HG03280 (cell line): ENCODE measurements around the gene KAT8.
A peak's percentile ranks its signal among the peaks of the same experiment; 100 is the strongest.

ENCODE experiments used
- ATAC-seq: cut with Tn5 transposase; IDR thresholded peaks from one replicate; pipeline ENCODE4 v1.9.1; 2021; ENCODE audit warnings: mild to moderate bottlenecking, moderate library complexity; ENCODE audit not compliant: unreplicated experiment

The KAT8 gene

DNA sequence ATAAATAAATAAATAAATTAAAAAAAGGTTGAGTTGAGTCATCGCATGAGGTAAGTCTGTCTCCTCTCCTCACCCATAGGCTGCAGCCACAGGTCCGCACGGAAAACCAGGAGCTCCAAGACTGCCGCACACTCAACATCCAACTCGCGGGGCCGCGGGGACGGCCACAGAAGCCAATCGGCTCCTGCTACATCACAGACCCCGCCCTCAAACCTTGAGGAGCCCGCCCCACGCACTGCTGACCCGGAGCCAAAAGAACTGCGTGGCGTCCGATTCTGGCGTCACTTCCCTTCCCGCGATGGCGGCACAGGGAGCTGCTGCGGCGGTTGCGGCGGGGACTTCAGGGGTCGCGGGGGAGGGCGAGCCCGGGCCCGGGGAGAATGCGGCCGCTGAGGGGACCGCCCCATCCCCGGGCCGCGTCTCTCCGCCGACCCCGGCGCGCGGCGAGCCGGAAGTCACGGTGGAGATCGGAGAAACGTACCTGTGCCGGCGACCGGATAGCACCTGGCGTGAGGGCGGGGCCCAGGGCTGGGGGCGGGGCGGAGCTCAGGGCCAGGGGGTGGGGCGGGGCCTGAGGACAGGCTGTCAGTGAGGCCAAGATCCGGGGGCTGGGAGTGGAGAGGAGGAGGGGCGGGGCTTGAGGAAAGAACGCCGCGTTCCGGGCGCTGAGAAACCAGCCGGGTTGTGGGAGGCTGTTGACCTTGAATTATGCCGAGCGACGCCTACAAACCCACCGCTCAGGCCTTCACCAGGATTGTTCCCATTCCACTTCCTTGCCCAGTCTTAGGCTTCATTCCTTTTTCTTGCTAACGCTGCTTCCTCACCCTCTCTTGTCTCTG is at the start of gene KAT8:
Gene KAT8 (plus strand): TSS at position 281 of the 839 bp plus-strand sequence. CDS start 18 bp downstream, at position 299.
- ATAC-seq: peak; percentile 93

DNA sequence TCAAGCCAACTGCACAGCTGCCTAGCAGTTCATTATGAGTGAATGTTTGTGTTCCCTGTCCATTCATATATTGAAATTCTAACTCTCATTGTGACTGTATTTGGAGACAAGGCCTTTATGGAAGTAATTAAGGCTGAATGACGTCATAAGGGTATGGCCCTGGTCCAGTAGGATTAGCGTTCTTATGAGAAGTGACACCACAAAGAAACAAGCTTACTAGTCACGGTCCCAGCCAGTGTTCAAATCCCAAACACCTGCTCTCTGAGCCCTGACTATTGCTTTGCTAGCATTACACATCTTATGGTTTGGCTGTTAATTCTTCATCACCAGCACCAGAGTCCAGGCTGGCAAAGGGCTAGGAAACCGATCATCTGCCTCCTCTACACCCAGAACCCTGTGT is 45.6 kb upstream of the KAT8 start:
- no peak for ATAC-seq

DNA sequence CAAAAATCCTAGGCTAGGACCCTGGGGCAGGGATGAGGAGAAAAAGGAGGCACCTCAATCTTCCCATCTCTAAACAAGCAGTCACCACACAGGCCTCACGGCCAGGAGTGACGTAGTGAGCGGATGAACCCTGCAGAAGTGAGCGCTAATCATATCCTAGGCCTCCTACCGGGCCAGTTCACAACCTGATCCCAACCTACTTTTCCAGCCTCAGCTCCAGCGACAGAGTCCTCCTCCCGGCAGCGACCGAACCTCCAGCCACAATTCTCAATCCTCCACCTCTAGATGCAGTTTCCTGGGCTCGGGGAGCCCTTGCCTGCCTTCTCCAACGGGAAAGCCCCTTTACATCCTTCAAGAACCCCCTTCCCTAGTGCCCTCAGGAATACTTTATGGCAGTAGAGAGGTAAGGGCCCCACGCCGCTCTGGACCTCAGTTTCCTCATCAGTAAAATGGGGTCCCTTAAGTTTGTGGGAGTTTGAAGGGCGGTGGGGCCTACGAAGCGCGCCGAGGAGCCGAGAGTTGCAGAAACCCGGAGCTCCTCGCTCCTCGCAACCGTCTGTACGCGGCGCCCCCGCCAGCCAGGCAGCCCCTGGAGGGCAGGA is 44.8 kb upstream of the KAT8 start:
- no peak for ATAC-seq

DNA sequence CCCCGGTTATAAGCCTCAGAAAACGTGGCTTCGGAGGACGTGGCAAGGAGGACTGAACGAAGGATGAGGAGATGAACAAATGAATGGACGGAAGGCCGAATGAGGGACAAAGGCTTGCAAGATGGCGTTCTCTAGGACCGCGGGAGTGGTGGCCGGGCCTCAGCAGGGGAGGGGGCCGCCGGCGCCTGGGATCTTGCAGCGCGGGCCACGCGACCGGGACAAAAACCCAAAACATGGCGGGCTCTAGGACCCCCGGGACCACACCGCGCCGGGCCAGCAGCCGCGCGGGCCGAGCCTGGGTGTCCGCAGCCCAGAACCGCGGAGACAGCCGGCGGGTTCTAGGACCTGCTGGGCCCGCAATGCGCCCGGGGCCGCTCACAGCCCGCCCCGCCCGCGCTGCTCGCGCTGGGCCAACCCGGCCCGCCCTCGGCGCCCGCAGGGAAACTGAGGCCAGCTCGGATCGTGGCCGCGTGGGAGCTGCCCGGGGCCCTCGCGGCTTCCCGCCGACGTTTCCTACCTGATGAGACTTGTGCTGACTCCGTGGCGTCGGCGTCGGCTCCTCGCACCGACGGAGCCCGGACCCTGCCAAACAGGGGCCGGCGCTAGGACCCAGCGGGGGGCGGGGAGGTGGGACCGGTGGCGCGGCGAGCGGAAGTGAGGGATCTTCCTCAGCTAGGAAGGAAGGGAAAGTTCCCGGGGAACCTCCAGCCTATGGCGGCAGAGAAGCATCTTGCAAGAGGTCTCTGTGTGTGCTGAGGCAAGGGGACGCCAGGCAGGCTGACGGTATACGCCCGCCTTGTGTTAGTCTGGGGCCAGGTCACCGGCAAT is 44.1 kb upstream of the KAT8 start:
- peak; percentile 58 for ATAC-seq

DNA sequence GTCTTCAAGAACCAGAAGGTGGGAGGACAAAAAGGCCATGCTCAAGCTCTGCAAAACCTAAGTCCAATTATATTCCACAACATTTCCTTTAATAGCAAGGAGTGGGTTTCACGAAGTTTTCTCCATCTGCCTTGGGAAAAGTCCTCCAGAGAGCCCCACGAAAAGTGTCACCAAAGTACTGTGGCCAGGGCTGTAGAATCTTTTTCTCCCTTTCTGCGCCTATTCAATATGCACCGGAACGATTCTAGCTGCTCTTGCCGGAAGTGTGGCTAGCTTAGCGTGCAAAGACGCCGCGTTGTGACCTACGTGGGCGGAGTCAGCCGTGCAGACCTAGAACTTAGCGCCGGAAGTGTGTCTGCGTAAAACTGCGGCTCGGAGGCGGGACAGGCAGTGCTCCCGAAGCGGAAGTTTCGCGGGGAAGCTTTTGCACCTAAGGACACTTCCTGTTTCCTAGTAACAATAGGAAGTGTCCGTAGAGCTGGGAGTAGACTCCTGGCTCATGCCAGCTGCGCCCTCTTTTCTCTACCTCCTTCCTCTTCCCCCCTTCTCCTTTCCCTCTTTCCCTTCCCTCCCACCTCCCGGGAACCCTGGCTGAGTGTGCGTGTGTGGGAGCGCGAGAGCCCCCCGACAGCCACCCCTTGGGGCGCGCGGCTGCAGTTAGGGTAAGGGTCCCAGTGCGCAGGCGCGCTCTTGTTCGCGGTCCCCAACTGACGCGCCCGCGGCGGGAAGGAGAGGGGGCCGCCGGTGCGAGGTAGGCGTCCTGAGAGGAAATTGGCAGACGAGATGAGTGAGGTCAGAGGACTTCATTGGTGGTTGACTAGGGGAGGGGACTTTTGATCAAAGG is 43.3 kb upstream of the KAT8 start, which contains the start of the genes ZNF646 and ZNF668:
Gene ZNF646 (plus strand): TSS at position 453 of the 844 bp plus-strand sequence. CDS start 1,903 bp downstream, outside the sequence.
Gene ZNF668 (minus strand): TSS at position 271 of the 844 bp plus-strand sequence. CDS start 9,781 bp downstream, outside the sequence.
- ATAC-seq: peak; percentile 64

DNA sequence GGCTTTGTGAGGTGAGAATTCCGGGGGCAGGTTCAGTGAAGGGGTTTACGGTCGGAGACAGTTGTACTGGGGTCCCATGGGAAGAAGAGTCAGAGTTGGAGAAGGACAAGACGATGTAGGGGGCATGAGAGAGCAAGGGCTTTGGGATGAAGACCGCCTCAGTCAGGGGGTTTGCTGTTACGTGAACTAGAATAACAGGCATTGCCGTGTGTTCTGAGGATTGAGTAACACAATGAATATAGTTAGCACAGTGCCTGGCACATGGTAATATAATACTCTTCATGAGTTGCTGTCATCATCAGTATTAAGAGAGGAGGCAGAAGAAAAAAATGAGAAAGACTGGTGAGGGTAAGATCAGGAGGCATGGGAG is 42.7 kb upstream of the KAT8 start:
- no peak for ATAC-seq

DNA sequence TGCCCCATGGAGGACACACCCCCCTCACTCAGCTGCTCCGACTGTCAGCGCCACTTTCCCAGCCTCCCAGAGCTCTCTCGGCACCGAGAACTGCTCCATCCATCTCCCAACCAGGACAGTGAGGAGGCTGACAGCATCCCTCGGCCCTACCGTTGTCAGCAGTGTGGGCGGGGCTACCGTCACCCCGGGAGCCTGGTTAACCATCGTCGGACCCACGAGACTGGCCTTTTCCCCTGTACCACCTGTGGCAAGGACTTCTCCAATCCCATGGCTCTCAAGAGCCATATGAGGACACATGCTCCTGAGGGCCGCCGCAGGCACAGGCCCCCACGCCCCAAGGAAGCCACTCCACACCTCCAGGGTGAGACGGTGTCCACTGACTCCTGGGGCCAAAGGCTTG is 41.1 kb upstream of the KAT8 start:
- ATAC-seq: no peak

DNA sequence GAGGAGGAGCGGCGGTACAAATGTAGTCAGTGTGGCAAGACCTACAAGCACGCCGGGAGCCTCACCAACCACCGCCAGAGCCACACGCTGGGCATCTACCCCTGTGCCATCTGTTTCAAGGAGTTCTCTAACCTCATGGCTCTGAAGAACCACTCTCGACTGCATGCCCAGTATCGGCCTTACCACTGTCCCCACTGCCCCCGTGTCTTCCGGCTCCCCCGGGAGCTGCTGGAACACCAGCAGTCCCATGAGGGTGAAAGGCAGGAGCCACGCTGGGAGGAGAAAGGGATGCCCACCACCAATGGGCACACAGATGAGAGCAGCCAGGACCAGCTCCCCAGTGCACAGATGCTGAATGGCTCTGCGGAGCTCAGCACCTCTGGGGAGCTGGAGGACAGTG is 40.4 kb upstream of the KAT8 start:
- no peak for ATAC-seq

DNA sequence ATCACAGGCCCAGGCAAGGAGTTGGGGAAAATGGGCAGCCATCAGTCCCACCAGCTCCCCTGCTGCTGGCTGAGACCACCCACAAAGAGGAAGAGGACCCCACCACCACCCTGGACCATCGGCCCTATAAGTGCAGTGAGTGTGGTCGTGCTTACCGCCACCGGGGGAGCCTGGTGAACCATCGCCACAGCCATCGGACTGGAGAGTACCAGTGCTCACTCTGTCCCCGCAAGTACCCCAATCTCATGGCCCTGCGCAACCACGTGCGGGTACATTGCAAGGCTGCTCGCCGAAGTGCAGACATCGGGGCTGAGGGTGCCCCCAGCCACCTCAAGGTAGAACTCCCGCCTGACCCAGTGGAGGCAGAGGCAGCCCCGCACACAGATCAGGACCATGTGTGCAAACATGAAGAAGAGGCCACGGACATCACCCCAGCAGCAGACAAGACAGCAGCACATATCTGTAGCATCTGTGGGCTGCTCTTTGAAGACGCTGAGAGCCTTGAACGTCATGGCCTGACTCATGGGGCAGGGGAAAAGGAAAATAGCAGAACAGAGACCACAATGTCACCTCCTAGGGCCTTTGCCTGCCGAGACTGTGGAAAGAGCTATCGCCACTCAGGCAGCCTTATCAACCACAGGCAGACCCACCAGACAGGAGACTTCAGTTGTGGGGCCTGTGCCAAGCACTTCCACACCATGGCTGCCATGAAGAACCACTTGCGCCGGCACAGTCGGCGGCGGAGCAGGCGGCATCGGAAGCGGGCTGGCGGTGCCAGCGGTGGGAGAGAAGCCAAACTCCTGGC is 39.7 kb upstream of the KAT8 start:
- no peak for ATAC-seq

DNA sequence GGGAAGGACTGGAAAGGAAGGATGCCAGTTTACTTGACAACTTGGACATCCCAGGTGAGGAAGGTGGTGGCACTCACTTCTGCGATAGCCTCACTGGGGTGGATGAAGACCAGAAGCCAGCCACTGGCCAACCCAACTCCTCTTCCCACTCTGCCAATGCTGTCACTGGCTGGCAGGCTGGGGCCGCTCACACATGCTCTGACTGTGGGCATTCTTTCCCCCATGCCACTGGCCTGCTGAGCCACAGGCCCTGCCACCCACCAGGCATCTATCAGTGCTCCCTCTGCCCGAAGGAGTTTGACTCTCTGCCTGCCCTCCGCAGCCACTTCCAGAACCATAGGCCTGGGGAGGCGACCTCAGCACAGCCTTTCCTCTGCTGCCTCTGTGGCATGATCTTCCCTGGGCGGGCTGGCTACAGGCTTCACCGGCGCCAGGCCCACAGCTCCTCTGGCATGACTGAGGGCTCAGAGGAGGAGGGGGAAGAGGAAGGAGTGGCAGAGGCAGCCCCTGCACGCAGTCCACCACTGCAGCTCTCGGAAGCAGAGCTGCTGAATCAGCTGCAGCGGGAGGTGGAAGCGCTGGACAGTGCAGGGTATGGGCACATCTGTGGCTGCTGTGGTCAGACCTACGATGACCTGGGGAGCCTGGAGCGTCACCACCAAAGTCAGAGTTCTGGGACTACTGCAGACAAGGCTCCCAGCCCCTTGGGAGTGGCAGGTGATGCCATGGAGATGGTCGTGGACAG is 38.7 kb upstream of the KAT8 start:
- no peak for ATAC-seq

DNA sequence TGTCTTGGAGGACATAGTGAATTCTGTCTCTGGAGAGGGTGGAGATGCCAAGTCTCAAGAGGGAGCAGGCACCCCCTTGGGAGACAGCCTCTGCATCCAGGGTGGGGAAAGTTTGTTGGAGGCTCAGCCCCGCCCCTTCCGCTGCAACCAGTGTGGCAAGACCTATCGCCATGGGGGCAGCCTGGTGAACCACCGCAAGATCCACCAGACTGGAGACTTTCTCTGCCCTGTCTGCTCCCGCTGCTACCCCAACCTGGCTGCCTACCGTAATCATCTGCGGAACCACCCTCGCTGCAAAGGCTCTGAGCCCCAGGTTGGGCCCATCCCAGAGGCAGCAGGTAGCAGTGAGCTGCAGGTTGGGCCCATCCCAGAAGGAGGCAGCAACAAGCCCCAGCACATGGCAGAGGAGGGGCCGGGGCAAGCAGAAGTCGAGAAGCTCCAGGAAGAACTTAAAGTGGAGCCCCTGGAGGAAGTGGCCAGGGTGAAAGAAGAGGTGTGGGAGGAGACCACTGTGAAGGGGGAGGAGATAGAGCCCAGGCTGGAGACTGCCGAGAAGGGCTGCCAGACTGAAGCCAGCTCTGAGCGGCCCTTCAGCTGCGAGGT is 38.0 kb upstream of the KAT8 start:
- no peak for ATAC-seq

DNA sequence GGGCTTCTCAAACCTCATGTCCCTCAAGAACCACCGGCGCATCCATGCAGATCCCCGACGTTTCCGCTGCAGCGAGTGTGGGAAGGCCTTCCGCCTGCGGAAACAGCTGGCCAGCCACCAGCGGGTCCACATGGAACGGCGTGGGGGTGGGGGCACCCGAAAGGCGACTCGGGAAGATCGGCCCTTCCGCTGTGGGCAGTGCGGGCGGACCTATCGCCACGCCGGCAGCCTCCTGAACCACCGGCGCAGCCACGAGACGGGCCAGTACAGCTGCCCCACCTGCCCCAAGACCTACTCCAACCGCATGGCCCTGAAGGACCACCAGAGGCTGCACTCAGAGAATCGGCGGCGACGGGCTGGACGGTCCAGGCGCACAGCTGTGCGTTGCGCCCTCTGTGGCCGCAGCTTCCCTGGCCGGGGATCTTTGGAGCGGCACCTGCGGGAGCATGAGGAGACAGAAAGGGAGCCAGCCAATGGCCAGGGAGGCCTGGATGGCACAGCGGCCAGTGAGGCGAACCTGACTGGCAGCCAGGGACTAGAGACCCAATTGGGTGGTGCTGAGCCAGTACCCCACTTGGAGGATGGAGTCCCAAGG is 37.3 kb upstream of the KAT8 start:
- no peak for ATAC-seq

DNA sequence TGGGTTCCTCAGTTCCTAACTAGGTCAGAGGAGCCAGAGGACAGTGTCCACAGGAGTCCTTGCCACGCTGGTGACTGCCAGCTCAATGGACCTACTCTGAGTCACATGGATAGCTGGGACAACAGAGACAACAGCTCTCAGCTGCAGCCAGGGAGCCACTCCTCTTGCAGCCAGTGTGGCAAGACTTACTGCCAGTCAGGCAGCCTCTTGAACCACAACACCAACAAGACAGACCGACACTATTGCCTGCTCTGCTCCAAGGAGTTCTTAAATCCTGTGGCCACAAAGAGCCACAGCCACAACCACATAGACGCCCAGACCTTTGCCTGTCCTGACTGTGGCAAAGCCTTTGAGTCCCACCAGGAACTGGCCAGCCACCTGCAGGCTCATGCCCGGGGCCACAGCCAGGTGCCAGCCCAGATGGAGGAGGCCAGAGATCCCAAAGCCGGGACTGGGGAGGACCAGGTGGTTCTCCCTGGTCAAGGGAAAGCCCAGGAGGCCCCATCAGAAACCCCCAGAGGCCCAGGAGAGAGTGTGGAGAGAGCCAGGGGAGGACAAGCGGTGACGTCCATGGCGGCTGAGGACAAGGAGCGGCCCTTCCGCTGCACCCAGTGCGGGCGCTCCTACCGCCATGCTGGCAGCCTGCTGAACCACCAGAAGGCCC is 36.6 kb upstream of the KAT8 start:
- ATAC-seq: no peak

DNA sequence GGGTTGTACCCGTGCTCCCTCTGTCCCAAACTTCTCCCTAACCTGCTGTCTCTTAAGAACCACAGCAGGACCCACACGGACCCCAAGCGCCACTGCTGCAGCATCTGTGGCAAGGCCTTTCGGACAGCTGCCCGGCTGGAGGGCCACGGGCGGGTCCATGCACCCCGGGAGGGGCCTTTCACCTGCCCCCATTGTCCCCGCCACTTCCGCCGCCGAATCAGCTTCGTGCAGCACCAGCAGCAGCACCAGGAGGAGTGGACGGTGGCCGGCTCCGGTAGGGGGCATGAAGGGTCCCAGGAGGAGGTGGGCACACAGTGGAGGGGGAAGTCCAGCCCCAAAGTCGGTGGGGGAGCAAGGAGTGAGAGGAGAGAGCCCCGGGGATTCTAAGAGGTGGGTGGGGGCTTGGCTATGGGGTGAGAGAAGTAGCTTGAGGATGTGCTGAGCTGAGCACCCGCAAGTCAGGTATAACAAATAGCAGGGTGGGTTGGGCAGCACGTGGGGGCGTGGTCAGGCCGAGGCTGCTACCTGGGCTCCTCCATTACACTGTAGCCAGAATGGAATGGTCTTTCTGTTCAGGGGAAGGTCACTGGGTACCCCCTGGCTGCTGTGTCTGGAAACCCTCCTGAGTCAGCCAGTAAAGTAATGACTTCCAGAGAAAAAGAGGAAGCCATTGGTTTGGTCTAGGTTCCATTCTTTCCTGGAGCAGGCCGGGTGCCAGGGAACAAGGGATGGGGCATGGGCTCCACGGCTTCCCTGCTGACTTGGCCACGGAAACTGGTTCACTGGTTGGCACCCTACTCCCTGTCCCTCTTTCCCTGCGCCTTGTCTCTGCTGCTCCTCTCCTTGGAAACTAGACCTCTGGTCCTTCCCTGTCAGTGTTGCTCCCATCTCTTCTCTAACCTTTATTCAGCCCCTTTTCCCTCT is 35.8 kb upstream of the KAT8 start:
- no peak for ATAC-seq

DNA sequence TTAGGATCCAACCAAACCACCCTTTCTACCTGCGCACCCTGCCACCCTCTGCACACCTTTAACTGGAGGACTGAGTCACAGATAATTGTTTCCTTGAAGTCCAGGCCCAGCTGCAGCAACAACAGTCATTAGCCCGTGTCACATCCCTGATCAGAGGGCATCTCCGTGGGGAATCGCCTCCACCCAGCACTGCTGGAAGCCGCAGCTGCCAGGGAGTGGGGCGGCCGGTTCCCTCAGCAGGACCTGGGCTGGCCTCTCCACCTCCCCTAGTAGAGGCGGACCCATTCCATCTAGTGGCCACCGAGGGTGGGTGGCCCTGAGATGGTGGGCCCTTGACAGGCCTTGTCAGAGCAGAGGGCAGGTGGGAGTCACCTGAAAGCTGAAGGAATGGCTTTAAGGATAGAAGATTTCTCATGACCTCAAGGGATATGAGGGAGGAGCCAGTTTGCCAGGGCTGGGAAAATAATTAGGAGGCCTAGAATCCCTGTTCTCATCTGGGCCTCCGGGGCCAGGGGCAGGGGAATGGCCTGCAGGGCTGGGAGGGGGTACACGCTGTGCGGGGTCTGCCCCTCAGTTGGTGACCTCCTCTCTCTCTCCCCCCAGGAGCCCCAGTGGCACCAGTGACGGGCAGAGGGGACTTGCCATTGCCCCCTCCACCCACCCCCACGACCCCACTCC is 35.0 kb upstream of the KAT8 start:
- no peak for ATAC-seq

DNA sequence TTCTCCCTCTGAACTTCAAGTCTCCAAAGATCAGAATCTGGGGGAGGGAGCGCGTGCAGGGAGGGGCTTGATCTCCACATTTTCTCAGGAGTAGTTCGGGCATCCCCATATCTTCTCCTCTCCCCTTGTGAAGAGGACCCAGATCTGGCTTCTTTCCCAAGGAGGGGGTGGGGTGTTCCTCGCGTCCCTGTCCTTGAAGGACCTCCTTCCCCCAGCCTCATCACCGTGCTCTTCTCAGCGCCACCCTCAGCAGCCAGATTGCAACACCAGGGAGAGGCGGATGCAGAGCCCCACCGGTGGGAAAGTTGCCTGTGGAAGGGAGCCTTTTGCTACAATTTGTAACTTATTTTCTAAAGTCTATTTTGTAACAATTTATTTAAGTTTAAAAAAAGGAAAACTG is 34.4 kb upstream of the KAT8 start:
- ATAC-seq: no peak
